Measurements from ENCODE around the gene DRC7.

- no peak for TF ChIP-seq POLR2AphosphoS5 (IDR thresholded peaks at IDR 0.05; ENCODE audit: low read depth, low read length)
- no peak for TF ChIP-seq TAF1 (IDR thresholded peaks at IDR 0.05; ENCODE audit: borderline replicate concordance, insufficient read depth, low read length)
- no peak for TF ChIP-seq FOXP2 (optimal IDR thresholded peaks at IDR 0.05; ENCODE audit: borderline replicate concordance, extremely low read depth, extremely low read length, insufficient read depth)
- no peak for TF ChIP-seq REST (IDR thresholded peaks at IDR 0.05; ENCODE audit: insufficient read depth in 1 of 2, low read depth in 2 of 2, low read length in 2 of 2)
- TF ChIP-seq SIN3A (IDR thresholded peaks at IDR 0.05; ENCODE audit: borderline replicate concordance, insufficient read depth, low read length), result no peak
Observed at GRCh38 chr16:57747496-57747895, 52.9 kb downstream of the DRC7 start.
